RPMI8226 (cell line): ENCODE data around the gene ZNF274.
"Not testable (repeated sequence)": the region's sequence is repeated elsewhere in the genome, so short reads cannot be mapped to it uniquely, and the experiment has no call there.

Experiments
- DNase-seq: peaks from one replicate; pipeline ENCODE4 v3.0.0-alpha.2; 2015

ZNF274 gene

GRCh38 chr19:58182989-58183816 is at the start of gene ZNF274:
Gene ZNF274, plus strand, starts transcription at chr19:58183061. Its CDS starts 905 bp downstream, at chr19:58183966.
- DNase-seq: peak; percentile 96

GRCh38 chr19:58134244-58134643 is 48.6 kb upstream of the ZNF274 start:
- no peak for DNase-seq

DNA sequence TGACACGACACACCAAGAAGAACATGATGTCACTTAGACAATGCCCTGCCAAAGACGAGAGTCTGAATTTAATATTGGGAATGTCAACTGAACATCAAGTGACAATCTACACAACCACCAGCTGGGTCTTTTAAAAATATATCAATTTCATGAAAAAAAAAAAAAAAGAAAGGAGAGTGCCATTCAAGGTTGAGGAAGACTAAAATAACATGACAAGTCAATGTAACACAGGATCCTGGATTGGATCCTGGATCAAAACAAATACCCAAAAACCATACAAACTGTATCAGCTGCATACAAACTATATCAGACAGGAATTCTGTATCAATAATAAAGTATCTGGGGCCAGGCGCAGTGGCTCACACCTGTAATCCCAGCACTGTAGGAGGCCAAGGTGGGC is 37.0 kb upstream of the ZNF274 start:
- DNase-seq: no peak

DNA sequence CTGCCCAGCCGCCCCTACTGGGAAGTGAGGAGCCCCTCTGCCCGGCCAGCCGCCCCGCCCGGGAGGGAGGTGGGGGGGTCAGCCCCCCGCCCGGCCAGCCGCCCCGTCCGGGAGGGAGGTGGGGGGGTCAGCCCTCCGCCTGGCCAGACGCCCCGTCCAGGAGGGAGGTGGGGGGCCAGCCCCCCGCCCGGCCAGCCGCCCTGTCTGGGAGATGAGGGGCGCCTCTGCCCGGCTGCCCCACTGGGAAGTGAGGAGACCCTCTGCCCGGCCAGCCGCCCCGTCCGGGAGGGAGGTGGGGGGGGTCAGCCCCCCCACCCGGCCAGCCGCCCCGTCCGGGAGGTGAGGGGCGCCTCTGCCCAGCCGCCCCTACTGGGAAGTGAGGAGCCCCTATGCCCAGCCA is 35.4 kb upstream of the ZNF274 start:
- DNase-seq: not testable (repeated sequence)

DNA sequence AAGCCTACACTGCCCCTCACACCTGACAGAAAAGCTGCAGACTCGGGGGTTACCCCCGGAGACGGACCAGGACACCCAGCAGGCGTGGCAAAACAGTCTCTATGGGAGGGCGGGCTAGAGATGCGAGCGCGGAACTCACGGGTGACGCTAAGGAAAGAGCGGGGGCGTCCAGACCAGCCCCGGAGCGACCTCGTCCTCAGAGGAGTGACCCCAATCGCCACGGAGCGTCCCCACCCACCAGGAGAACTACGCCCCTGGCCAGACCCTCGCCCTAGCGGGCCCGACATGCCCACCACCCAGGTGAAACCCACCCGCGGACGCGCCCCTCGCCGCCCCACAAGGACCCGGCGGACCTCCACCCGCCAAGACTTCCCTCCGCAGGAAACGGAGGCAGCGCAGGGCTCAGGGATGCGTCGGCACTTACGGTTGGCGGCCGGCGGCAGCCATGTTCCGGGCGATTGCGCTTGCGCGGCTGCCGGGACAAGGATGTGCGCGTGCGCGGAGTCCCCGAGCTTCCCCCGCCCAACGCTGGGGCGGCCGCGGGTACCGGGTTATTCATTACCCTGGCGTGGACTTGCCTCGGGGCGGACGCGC is 32.4 kb upstream of the ZNF274 start, which contains the start of gene ZNF329:
Gene ZNF329, minus strand, starts transcription at position 462 of the 594 bp plus-strand sequence. CDS start 21,286 bp downstream, outside the sequence.
- peak; percentile 77 for DNase-seq

DNA sequence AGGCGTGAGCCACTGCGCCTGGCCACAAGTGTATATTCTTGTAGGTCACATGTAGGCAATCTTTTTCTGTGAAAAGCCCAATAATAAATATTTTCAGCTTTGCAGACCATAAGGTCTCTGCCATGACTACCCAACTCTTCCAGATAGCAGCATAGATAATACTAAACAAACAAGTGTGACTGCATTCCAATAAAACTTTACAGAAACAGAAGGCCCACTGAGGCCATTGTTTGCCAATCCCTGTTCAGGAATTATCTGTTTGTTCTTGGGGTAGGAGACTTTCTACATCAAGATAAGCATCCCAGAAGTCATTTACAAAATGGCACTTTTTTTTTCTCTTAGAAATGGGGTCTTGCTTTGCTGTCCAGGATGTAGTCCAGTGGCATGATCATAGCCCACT is 29.5 kb upstream of the ZNF274 start:
- DNase-seq: no peak

- no peak for DNase-seq
Observed at GRCh38 chr19:58154287-58154678, 28.6 kb upstream of the ZNF274 start.

DNA sequence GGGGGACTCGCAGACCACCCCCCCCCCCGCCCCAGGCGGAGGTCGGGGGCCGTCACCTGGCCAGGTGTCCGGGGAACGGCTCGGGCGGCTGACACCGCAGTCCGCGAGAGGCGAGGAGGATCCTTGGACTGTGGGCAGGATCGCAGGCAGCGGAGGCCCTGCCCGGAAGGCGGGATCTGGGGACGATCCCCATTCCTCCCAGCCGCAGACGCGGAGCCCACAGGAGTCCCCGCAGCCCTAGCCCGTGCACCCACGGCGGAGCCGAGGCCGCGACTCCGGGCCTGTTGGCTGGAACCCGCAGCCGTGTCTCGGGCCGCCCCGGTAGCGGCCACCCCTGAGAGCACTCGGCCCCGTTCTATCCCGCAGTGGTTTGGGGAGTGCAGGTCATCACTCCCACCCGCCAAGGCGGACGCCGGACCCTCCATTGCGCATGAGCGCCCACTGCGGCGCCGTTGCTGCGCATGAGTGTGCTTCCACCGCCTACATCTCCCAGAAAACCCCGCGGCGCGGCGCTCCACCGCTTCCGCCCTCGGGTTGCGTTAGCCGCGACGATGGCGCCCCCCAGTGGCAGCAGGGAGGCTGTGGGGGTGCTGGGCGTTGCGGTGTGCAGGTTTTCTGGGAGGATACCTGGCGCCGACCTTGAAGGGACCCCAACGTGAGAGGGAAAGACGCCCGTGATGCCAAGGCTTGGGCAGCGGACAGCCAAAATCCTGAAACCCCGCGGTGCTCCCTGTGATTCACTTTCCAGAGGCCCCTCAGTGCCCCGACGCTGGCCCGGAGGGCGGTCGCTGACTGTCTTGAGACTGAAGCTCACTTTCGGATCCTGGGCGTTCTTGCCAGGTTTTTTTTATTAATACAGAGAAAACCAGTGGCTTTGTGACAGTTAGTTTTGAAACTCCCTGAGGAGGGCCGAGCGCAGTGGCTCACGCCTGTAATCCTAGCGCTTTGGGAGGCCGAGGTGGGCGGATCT is 27.9 kb upstream of the ZNF274 start:
- DNase-seq: peak; percentile 96

DNA sequence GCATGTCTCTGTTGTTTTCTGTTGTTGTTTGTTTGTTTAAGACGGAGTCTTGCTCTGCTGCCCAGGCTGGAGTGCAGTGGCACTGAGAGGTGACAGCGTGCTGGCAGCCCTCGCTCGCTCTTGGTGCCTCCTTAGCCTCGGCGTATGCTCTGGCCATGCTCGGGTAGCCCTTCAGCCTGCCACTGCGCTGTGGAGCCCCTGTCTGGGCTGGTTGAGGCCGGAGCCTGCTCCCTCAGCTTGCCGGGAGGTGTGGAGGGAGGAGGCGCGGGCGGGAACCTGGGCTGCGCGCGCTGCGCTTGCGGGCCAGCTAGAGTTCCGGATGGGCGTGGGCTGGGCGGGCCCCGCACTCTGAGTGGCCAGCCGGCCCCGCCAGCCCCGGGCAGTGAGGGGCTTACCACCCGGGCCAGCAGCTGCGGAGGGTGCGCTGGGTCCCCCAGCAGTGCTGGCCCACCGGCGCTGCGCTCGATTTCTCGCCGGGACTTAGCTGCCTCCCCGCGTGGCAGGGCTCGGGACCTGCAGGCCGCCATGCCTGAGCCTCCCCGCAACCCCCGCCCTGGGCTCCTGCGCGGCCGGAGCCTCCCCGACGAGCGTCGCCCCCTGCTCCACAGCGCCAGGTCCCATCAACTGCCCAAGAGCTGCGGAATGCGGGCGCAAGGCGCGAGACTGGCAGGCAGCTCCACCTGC is 25.7 kb upstream of the ZNF274 start:
- no peak for DNase-seq

DNA sequence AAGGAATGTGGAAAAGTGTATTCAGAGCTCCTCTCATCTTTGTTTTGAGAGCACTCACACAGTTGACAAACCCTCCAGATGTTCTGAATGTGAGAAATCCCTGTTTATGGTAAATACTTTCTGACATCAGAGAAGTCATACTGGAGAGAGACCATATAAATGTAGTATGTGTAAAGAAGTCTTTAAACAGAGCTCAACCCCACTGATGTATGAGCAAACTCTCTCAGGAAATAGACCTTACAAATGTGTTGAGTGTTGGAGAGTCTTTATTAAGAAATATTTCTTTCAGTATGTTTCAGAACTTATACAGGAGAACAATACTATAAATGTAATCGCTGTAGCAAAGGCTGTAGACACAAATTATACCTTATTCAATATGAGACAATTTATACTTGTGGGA is 16.6 kb upstream of the ZNF274 start:
- DNase-seq: no peak

- no peak for DNase-seq
Observed at GRCh38 chr19:58166708-58167280, 16.1 kb upstream of the ZNF274 start.

- DNase-seq: no peak
Observed at GRCh38 chr19:58170860-58171259, 12.0 kb upstream of the ZNF274 start.

DNA sequence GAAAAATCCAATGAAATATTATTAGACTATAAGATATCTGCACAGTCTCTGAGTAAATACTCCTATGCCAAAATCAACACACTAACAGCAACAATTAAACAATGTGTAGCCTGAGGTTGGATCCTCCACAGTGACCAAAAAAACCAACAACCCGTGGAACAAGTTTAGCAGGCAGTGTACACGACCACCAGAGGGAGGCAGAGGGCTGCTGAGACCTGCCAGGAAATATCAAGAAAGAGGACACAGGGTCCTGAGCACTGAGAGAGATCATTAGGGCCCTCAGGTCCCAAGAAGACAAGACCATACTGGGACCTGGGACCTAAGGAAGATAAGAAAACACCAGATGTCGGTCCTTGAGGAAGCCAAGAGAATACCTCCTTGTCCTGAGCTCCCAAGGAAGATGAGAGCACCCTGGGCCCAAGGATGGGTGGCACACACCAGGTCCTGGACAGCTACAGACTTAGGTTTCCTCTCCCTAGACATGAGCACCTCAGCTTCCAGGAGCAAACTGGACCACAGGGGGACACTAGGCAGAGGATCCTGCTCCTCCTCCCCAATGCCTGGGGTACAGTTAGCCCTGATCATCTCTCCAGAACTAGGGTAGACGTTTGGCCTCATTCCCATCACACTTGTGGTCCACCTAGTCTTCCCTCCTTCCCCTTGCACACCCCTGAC is 822 bp upstream of the ZNF274 start:
- DNase-seq: peak; percentile 76

- no peak for DNase-seq
Observed at GRCh38 chr19:58182577-58182988, 278 bp upstream of the ZNF274 start.

DNA sequence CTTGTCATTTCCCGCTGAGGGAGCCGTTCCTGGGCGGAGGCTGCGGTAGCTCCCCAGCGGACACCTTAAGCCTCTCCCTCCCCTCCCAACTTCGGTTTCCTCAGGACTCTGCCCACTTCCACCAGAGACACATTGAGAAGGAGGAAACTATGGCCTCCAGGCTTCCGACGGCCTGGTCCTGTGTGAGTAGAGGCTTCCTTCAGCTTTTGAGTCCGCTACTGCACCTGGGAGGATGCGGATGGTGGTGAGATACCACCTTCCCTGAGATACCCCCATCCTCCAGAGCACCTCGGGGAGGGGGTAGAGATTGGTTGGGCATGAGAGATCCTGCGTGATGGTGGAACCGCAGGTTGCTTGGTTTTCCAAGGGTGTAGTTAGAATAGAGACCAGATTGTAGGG is 955 bp downstream of the ZNF274 start:
- DNase-seq: no peak

DNA sequence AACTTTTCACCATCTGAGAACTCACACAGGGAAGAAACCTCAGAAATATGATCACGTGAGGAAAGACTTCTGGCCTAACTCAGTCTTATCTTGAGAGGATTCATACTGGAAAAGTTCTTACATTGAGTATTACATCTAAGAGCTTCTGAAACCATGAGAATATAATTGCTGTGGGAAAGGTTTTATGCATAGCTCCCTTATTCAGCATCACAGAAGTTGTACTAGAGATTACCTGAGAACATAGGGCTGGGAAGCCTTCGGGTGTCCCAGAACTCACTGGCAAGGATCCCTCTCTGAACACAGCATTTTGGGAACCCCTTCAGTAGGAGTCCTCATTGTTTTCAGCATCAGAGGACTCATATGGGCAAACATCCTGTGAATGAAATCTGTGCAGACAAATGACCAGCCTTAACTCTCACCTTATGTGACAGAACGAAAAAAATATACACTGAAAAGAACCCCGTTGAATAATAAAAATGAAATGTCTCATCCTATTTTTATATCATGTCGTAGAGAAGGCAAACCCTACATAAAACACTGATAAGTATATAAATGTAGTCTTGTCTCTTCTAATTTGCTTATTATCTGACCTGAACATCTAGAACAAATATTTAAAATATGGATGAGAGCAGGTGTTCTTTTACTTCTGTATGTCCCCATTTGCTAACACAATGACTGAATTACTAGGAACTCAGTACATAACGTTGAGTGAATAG is 14.2 kb downstream of the ZNF274 start:
- DNase-seq: no peak

DNA sequence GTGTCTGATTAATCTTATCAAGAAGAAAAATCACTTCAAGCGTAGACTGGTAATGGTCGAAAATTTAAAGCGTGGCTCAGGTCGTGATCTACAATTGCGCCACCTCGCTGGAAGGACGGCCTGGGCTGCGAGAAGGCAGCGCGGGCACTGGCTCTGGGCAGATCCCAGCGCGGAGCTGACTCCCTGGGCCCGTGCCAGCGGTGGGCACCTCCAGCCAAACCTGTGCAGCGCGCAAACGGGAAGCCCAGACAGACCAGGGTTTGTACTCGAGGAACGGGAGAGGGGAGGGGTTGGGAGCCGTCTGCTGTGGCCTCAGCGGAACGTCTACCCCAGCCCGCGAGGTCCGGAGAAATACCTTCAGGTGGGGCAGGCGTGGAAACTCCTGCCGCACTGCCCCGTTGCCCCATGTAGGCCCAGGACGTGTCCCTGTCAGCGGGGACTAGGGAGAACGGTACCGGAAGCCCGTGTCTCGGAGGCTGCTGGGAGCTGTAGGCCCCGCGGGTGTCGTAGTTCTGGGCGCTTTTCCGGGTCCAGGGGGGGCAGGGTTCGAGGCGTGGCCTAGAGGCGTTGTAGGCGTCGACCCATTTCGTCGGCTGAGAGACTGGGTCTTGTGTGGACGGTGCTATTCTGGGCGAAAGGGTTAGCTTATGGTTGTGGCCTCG is 21.1 kb downstream of the ZNF274 start:
- DNase-seq: no peak

DNA sequence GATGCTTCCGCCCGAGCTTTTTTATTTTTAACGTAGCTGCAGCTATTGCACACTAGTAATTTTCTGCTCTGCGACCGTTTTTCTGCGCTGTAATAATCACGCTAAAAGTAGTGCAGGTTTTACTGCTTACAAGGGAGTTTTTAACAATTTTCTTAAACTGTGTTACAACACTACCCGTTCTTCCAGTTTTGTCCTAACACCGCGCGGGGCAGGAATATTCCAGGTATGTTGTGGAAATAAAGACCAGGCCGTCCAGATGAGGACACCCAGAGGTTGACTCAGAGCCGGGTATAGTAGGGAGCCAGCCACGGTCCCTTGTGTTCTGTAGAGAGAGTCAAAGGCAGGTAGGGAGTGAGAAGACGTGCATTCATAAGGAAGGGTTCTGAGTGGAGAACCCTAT is 21.7 kb downstream of the ZNF274 start:
- DNase-seq: no peak

- DNase-seq: no peak
Observed at GRCh38 chr19:58209577-58209976, 26.7 kb downstream of the ZNF274 start.

DNA sequence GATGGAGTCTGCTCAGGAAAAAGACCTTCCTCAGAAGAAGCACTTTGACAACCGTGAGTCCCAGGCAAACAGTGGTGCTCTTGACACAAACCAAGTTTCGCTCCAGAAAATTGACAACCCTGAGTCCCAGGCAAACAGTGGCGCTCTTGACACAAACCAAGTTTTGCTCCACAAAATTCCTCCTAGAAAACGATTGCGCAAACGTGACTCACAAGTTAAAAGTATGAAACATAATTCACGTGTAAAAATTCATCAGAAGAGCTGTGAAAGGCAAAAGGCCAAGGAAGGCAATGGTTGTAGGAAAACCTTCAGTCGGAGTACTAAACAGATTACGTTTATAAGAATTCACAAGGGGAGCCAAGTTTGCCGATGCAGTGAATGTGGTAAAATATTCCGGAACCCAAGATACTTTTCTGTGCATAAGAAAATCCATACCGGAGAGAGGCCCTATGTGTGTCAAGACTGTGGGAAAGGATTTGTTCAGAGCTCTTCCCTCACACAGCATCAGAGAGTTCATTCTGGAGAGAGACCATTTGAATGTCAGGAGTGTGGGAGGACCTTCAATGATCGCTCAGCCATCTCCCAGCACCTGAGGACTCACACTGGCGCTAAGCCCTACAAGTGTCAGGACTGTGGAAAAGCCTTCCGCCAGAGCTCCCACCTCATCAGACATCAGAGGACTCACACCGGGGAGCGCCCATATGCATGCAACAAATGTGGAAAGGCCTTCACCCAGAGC is 29.6 kb downstream of the ZNF274 start:
- DNase-seq: no peak
